ENCODE measurements around the gene GPSM3.

Gene GPSM3

DNA sequence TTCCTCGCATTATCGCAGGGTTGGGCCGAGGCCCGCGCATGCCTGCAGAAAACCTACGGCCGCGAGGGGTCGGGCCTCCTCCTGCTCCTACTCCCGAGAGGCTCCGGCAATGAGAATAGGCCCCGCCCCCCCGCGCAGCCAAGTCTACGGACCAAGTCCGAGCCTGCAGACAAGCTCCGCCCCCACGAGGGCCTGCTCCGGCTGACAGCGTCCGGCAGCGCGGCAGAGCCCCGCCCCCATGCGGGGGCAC lies 3.1 kb upstream of the GPSM3 start (continued):
- TF ChIP-seq, protein P1, sequence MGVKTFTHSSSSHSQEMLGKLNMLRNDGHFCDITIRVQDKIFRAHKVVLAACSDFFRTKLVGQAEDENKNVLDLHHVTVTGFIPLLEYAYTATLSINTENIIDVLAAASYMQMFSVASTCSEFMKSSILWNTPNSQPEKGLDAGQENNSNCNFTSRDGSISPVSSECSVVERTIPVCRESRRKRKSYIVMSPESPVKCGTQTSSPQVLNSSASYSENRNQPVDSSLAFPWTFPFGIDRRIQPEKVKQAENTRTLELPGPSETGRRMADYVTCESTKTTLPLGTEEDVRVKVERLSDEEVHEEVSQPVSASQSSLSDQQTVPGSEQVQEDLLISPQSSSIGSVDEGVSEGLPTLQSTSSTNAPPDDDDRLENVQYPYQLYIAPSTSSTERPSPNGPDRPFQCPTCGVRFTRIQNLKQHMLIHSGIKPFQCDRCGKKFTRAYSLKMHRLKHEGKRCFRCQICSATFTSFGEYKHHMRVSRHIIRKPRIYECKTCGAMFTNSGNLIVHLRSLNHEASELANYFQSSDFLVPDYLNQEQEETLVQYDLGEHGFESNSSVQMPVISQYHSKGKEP (tag by site-specific recombination; IDR thresholded peaks at IDR 0.05): no peak
- no peak for TF ChIP-seq ZNF776 (tag by site-specific recombination; IDR thresholded peaks at IDR 0.05; ENCODE audit: borderline replicate concordance)

DNA sequence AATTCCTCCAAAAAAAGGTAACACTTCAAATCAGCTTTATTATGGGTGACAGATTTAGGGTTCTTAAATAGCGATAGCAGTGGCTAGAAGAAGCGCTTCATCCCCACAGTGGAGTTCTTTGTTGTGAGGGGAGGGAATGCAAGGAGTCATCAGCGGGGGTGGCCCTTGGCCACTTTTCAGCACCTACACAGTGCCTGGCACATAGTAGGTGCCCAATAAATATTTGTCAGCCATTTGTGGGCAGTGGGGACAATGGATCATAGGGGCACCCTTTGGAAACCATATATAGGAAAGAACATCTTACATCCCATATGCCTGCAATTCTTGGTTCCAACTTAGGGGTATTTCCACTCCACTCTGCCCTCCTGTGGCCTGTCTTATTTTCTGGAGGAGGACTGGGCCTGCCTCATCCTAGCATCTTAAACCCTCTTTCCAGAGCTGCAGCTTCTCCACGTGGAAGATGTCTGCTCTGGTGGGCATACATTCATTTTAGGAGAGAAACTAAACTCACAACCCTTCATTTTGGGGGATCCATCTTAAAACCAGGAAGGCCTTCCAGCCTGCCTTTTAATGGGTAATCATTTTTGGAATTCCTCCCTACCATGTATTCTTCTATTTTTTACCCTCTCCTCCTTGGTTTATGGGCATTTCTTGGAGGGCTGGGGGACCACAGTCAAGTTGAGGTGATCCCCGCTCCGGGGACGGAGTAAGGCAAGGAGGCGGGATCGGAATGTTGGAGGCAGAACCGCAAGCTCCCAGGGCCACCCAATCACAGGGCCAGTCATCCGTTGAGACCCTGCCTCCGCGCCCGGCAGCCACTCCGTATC lies 2.6 kb upstream of the GPSM3 start:
- H3K4me1 ChIP-seq (ENCODE audit: control insufficient read depth, insufficient read depth, low read length): peaks cover 7% of the 10 kb centered on the region
- H3K4me3 ChIP-seq (ENCODE audit: low read depth, low read length): peak overlapping the region; percentile 39
- POLR2A ChIA-PET: interaction anchor here (0.5 to 2.3 kb wide), 22 partner anchors 8 to 776 kb away, joined by 3 to 28 read pairs (median 6); partner anchors contain the start of genes AGPAT1, ATF6B, DXO and FKBPL
- H3K27ac ChIP-seq (ENCODE audit: extremely low read depth, low read depth, low read length): peak overlapping the region; percentile 37; the same call in 1 of the 2 replicates
- H3K36me3 ChIP-seq (ENCODE audit: control insufficient read depth in 2 of 2, insufficient read depth in 1 of 2, low read length in 2 of 2): no peaks in the 10 kb centered on the region
- H3K9me3 ChIP-seq (ENCODE audit: control insufficient read depth, insufficient read depth, low read depth, low read length): no peaks in the 10 kb centered on the region
- CTCF ChIA-PET: interaction anchor here (0.5 to 2.2 kb wide), 27 partner anchors 8 to 759 kb away, joined by 3 to 25 read pairs (median 5); partner anchors contain the start of genes ATF6B and HLA-DQA1
- TF ChIP-seq ZNF394 (tag by site-specific recombination; IDR thresholded peaks at IDR 0.05; ENCODE audit: borderline replicate concordance): peak; percentile 77
- TF ChIP-seq, protein P2, sequence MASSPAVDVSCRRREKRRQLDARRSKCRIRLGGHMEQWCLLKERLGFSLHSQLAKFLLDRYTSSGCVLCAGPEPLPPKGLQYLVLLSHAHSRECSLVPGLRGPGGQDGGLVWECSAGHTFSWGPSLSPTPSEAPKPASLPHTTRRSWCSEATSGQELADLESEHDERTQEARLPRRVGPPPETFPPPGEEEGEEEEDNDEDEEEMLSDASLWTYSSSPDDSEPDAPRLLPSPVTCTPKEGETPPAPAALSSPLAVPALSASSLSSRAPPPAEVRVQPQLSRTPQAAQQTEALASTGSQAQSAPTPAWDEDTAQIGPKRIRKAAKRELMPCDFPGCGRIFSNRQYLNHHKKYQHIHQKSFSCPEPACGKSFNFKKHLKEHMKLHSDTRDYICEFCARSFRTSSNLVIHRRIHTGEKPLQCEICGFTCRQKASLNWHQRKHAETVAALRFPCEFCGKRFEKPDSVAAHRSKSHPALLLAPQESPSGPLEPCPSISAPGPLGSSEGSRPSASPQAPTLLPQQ (tag by site-specific recombination; IDR thresholded peaks at IDR 0.05): peak; percentile 10; the same call in 1 of the 2 replicates
- TF ChIP-seq ZNF830 (tag by site-specific recombination; IDR thresholded peaks at IDR 0.05; ENCODE audit: low read depth): no peak
- TF ChIP-seq SETDB1 (IDR thresholded peaks at IDR 0.05; ENCODE audit: insufficient read length, low read length): no peak
- no peak for TF ChIP-seq ZNF423 (tag by site-specific recombination; IDR thresholded peaks at IDR 0.05)
- no peak for TF ChIP-seq ZNF302 (tag by site-specific recombination; IDR thresholded peaks at IDR 0.05; ENCODE audit: low read depth)
- no peak for TF ChIP-seq ZNF140 (tag by site-specific recombination; IDR thresholded peaks at IDR 0.05)
- TF ChIP-seq ZNF624 (tag by site-specific recombination; IDR thresholded peaks at IDR 0.05): no peak
- no peak for TF ChIP-seq SCRT1 (tag by site-specific recombination; IDR thresholded peaks at IDR 0.05; ENCODE audit: borderline replicate concordance)
- TF ChIP-seq YY1 (tag by site-specific recombination; IDR thresholded peaks at IDR 0.05): 0 out of 2 replicates have a peak, but pooled peaks have one; percentile 46
- TF ChIP-seq ZNF610 (tag by site-specific recombination; IDR thresholded peaks at IDR 0.05; ENCODE audit: borderline replicate concordance): peak; percentile 58; the same call in 1 of the 2 replicates
- TF ChIP-seq ZBTB48 (tag by site-specific recombination; IDR thresholded peaks at IDR 0.05): no peak; the same call in 1 of the 2 replicates
- TF ChIP-seq, protein P3, sequence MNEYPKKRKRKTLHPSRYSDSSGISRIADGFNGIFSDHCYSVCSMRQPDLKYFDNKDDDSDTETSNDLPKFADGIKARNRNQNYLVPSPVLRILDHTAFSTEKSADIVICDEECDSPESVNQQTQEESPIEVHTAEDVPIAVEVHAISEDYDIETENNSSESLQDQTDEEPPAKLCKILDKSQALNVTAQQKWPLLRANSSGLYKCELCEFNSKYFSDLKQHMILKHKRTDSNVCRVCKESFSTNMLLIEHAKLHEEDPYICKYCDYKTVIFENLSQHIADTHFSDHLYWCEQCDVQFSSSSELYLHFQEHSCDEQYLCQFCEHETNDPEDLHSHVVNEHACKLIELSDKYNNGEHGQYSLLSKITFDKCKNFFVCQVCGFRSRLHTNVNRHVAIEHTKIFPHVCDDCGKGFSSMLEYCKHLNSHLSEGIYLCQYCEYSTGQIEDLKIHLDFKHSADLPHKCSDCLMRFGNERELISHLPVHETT (tag by site-specific recombination; IDR thresholded peaks at IDR 0.05): no peak
- TF ChIP-seq ZNF843 (tag by site-specific recombination; IDR thresholded peaks at IDR 0.05): no peak
- TF ChIP-seq, protein P4, sequence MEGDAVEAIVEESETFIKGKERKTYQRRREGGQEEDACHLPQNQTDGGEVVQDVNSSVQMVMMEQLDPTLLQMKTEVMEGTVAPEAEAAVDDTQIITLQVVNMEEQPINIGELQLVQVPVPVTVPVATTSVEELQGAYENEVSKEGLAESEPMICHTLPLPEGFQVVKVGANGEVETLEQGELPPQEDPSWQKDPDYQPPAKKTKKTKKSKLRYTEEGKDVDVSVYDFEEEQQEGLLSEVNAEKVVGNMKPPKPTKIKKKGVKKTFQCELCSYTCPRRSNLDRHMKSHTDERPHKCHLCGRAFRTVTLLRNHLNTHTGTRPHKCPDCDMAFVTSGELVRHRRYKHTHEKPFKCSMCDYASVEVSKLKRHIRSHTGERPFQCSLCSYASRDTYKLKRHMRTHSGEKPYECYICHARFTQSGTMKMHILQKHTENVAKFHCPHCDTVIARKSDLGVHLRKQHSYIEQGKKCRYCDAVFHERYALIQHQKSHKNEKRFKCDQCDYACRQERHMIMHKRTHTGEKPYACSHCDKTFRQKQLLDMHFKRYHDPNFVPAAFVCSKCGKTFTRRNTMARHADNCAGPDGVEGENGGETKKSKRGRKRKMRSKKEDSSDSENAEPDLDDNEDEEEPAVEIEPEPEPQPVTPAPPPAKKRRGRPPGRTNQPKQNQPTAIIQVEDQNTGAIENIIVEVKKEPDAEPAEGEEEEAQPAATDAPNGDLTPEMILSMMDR (tag by site-specific recombination; IDR thresholded peaks at IDR 0.05): peak; percentile 43
- no peak for TF ChIP-seq ZNF433 (tag by site-specific recombination; IDR thresholded peaks at IDR 0.05; ENCODE audit: low read depth)
- TF ChIP-seq ZNF548 (tag by site-specific recombination; IDR thresholded peaks at IDR 0.05): no peak
- TF ChIP-seq ZNF596 (tag by site-specific recombination; IDR thresholded peaks at IDR 0.05): no peak
- TF ChIP-seq ZEB2 (tag by site-specific recombination; IDR thresholded peaks at IDR 0.05): no peak
- no peak for TF ChIP-seq ZNF184 (tag by site-specific recombination; IDR thresholded peaks at IDR 0.05)
- TF ChIP-seq ZNF391 (tag by site-specific recombination; IDR thresholded peaks at IDR 0.05; ENCODE audit: borderline replicate concordance, low read depth): peak; percentile 51; the same call in 1 of the 2 replicates
- TF ChIP-seq HOXC10 (CRISPR knock-in tag; IDR thresholded peaks at IDR 0.05): no peak
- TF ChIP-seq ZFP37 (tag by site-specific recombination; IDR thresholded peaks at IDR 0.05): no peak
- TF ChIP-seq ZNF311 (tag by site-specific recombination; IDR thresholded peaks at IDR 0.05; ENCODE audit: borderline replicate concordance): no peak
